Caco-2 (cell line): ENCODE data around the gene DIP2B. TPM values are rescaled to one million over a fixed set of nuclear protein-coding genes. Genes with fewer than 3 reads are reported as not detected.

Source experiments
- BruUV-seq: library from RNA; stranded (reverse); fragments of 400-500 nt; replicated peaks from 2 replicates; lab custom pipeline; 2021; lab: Mats Ljungman, UMichigan
- CTCF ChIA-PET: fragments of 300-600 bp; sonication (Branson Sonifier 250); formaldehyde crosslinking; loops from one replicate; lab custom pipeline; 2022; ENCODE audit warnings: antibody characterized with exemption; lab: Charles Lee
- POLR2A ChIA-PET: fragments of 300-600 bp; sonication (Branson Sonifier 250); formaldehyde crosslinking; loops from one replicate; lab custom pipeline; 2022; ENCODE audit warnings: antibody characterized with exemption; lab: Charles Lee
- DNase-seq, 2 experiments: peaks; one replicate each; pipeline versions ENCODE4 v3.0.0 to v3.0.0-alpha.2; 2020 to 2022
- H3K27me3 ChIP-seq: replicated peaks from 2 replicates; pipeline ENCODE4 v1.6.0; 2011; ENCODE audit warnings: low read length; ENCODE audit not compliant: control insufficient read depth, insufficient read depth
- H3K36me3 ChIP-seq: 2 replicates; pipeline ENCODE4 v1.5.1; 2011; ENCODE audit warnings: low read length; ENCODE audit not compliant: control insufficient read depth, insufficient read depth
- H3K4me1 ChIP-seq: fragments of 250-450 bp; sonication (Bioruptor Pico); 2 replicates; pipeline ENCODE4 v1.5.1; 2020; ENCODE audit warnings: mild to moderate bottlenecking
- H3K4me3 ChIP-seq: 2 replicates; pipeline ENCODE4 v1.5.1; 2011; ENCODE audit warnings: low read depth, mild to moderate bottlenecking, control low read depth, low read length
- H3K9me3 ChIP-seq: fragments of 250-450 bp; sonication (Bioruptor Pico); 2 replicates; pipeline ENCODE4 v1.5.1; 2020; ENCODE audit warnings: mild to moderate bottlenecking, moderate library complexity
- H3K27ac Mint-ChIP-seq: one replicate; pipeline ENCODE4 v1.8.0; 2022; ENCODE audit warnings: mixed read lengths; ENCODE audit not compliant: unreplicated experiment
- H3K27me3 Mint-ChIP-seq: one replicate; pipeline ENCODE4 v1.8.0; 2022; ENCODE audit warnings: mixed read lengths; ENCODE audit not compliant: insufficient read depth, unreplicated experiment
- H3K36me3 Mint-ChIP-seq: one replicate; pipeline ENCODE4 v1.8.0; 2022; ENCODE audit warnings: mild to moderate bottlenecking, mixed read lengths; ENCODE audit not compliant: insufficient read depth, unreplicated experiment
- H3K4me1 Mint-ChIP-seq: one replicate; pipeline ENCODE4 v1.8.0; 2022; ENCODE audit warnings: low read depth, mixed read lengths; ENCODE audit not compliant: unreplicated experiment
- H3K4me3 Mint-ChIP-seq: one replicate; pipeline ENCODE4 v1.8.0; 2022; ENCODE audit warnings: mild to moderate bottlenecking, moderate library complexity, mixed read lengths; ENCODE audit not compliant: unreplicated experiment
- H3K9me3 Mint-ChIP-seq: one replicate; pipeline ENCODE4 v1.8.0; 2022; ENCODE audit warnings: mixed read lengths; ENCODE audit not compliant: unreplicated experiment
- intact Hi-C: fragments of 100-400 bp; cut with micrococcal nuclease; formaldehyde crosslinking; loops from one replicate; pipeline ENCODE4 v1.10.0; 2022; ENCODE audit not compliant: unreplicated experiment
- total RNA-seq: library from RNA; stranded (reverse); gene quantifications from 2 replicates; pipeline ENCODE4 v1.2.3, GENCODE V29; 2022
- TF ChIP-seq, protein P1 (sequence below), 2 experiments: fragments of 200-600 bp in 1 of 2; IDR thresholded peaks; 1 replicate in 1 of 2; 2 replicates in 1 of 2; pipeline versions ENCODE4 v1.5.1 to v1.8.0; 2011 to 2022; ENCODE audit warnings: antibody characterized with exemption in 1 of 2, control low read depth in 1 of 2, inconsistent platforms in 1 of 2, low read depth in 1 of 2, low read length in 1 of 2, mild to moderate bottlenecking in 1 of 2, moderate library complexity in 1 of 2; ENCODE audit not compliant: insufficient read depth in 1 of 2, severe bottlenecking in 1 of 2, unreplicated experiment in 1 of 2

Gene DIP2B
- total RNA-seq, 1 experiment from 2014 or later = 32.7 TPM

DNA sequence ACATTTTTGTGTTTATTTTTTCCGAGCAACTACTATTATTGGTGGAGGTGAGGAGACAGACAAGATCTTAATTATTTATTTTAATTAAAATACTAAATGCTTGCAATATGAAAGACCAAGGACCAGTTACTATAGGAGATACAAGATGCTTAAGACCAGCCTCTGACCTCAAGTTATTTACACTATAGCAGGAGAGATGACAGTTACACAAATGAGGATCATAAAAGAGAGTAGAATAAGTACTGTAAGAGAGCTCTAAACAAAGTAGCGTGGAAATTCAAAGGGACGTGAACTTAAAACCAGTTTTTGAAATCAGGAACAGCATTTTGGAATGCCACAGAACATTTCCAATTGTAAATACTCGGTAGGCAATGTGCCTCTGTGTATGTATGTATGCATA, 131.1 kb downstream of the DIP2B start:
- intact Hi-C loops = loop anchor here (2.0 kb wide), 1 partner anchor 87 kb away; no protein-coding TSS in a partner anchor
- peaks cover 40% of the 10 kb centered on the region for H3K4me1 Mint-ChIP-seq
- H3K9me3 Mint-ChIP-seq = no peaks in the 10 kb centered on the region
- Histone ChIP-seq H3K27me3 (no peaks in the 10 kb centered on the region), H3K4me1 (peaks cover 49% of the 10 kb centered on the region), H3K9me3 (no peaks in the 10 kb centered on the region), H3K36me3 (peaks cover 3% of the 10 kb centered on the region; the same call in 1 of the 2 replicates), H3K4me3 (no peak overlapping the region)
- no TSS peak for BruUV-seq
- peak overlapping the region; percentile 74 for H3K27ac Mint-ChIP-seq
- POLR2A ChIA-PET = no interaction called here
- DNase-seq = no peak
- TF ChIP-seq, protein P1, sequence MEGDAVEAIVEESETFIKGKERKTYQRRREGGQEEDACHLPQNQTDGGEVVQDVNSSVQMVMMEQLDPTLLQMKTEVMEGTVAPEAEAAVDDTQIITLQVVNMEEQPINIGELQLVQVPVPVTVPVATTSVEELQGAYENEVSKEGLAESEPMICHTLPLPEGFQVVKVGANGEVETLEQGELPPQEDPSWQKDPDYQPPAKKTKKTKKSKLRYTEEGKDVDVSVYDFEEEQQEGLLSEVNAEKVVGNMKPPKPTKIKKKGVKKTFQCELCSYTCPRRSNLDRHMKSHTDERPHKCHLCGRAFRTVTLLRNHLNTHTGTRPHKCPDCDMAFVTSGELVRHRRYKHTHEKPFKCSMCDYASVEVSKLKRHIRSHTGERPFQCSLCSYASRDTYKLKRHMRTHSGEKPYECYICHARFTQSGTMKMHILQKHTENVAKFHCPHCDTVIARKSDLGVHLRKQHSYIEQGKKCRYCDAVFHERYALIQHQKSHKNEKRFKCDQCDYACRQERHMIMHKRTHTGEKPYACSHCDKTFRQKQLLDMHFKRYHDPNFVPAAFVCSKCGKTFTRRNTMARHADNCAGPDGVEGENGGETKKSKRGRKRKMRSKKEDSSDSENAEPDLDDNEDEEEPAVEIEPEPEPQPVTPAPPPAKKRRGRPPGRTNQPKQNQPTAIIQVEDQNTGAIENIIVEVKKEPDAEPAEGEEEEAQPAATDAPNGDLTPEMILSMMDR (IDR thresholded peaks at IDR 0.05; ENCODE audit: insufficient read depth in 1 of 2, low read depth in 1 of 2, low read length in 1 of 2, severe bottlenecking in 1 of 2, unreplicated experiment in 1 of 2) = no peak
- H3K36me3 Mint-ChIP-seq = peaks cover 25% of the 10 kb centered on the region
- CTCF ChIA-PET = interaction anchor here (0.6 to 1.6 kb wide), 3 partner anchors 23 to 131 kb away, joined by 3 to 7 read pairs (median 3); partner anchors contain the start of gene DIP2B
- H3K4me3 Mint-ChIP-seq = no peak overlapping the region
- H3K27me3 Mint-ChIP-seq = no peaks in the 10 kb centered on the region

DNA sequence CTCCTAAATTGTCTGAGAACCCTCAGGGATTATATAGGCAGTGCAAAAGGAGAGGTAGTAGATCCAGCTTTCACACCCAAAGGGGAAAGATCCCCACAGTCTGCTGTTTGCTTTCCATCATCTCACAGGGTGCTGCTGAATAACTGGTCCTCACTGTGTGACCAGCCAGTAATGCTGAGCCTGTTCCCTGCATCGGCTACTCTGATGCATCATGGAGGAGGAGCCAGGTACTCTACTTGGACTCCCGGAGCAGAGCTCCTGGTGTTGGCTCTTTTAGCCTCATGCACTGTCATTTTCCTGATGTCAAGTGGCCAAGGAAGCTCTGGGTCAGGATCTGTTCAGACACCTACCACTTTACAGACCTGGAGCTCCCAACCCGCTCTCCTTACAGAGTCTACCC, 131.7 kb downstream of the DIP2B start:
- intact Hi-C loops = no loop called here
- TF ChIP-seq, protein P1 (IDR thresholded peaks at IDR 0.05; ENCODE audit: insufficient read depth in 1 of 2, low read depth in 1 of 2, low read length in 1 of 2, severe bottlenecking in 1 of 2, unreplicated experiment in 1 of 2) = no peak
- no peak overlapping the region for H3K4me3 ChIP-seq
- Mint-ChIP-seq H3K4me3 (no peak overlapping the region), H3K27ac (peak overlapping the region; percentile 74), H3K36me3 (peaks cover 25% of the 10 kb centered on the region), H3K4me1 (peaks cover 46% of the 10 kb centered on the region), H3K9me3 (no peaks in the 10 kb centered on the region), H3K27me3 (no peaks in the 10 kb centered on the region)
- POLR2A ChIA-PET = interaction anchor here (0.7 kb wide), 1 partner anchor 176 kb away, joined by 4 read pairs; no protein-coding TSS in a partner anchor
- BruUV-seq = no TSS peak
- H3K4me1 ChIP-seq = peaks cover 49% of the 10 kb centered on the region
- H3K27me3 ChIP-seq = no peaks in the 10 kb centered on the region
- no peak for DNase-seq
- CTCF ChIA-PET = interaction anchor here (0.6 to 1.4 kb wide), 3 partner anchors 116 to 132 kb away, joined by 3 to 8 read pairs (median 4); partner anchors contain the start of gene DIP2B
- H3K36me3 ChIP-seq = peaks cover 5% of the 10 kb centered on the region
- H3K9me3 ChIP-seq = no peaks in the 10 kb centered on the region

- intact Hi-C loops = loop anchor here (1.0 kb wide), 1 partner anchor 133 kb away; no protein-coding TSS in a partner anchor
- no peaks in the 10 kb centered on the region for H3K27me3 Mint-ChIP-seq
- peaks cover 51% of the 10 kb centered on the region for H3K4me1 ChIP-seq
- no peak overlapping the region for H3K4me3 ChIP-seq
- H3K27ac Mint-ChIP-seq = peak overlapping the region; percentile 74
- peak in 1 of 2 experiments; percentile 37 for DNase-seq
- no peaks in the 10 kb centered on the region for H3K27me3 ChIP-seq
- H3K4me3 Mint-ChIP-seq = no peak overlapping the region
- H3K4me1 Mint-ChIP-seq = peaks cover 57% of the 10 kb centered on the region
- H3K9me3 ChIP-seq = no peaks in the 10 kb centered on the region
- no TSS peak for BruUV-seq
- ChIA-PET CTCF (interaction anchor here (0.6 to 1.6 kb wide), 15 partner anchors 9 to 133 kb away, joined by 3 to 33 read pairs (median 4); partner anchors contain the start of gene DIP2B), POLR2A (interaction anchor here (0.6 kb wide), 1 partner anchor 384 kb away, joined by 4 read pairs; no protein-coding TSS in a partner anchor)
- H3K9me3 Mint-ChIP-seq = no peaks in the 10 kb centered on the region
- peaks cover 7% of the 10 kb centered on the region for H3K36me3 ChIP-seq
- peaks cover 27% of the 10 kb centered on the region for H3K36me3 Mint-ChIP-seq
- TF ChIP-seq, protein P1 (IDR thresholded peaks at IDR 0.05; ENCODE audit: insufficient read depth in 1 of 2, low read depth in 1 of 2, low read length in 1 of 2, severe bottlenecking in 1 of 2, unreplicated experiment in 1 of 2) = peak; percentile 73 to 83
Observed at GRCh38 chr12:50637870-50638481, 133.2 kb downstream of the DIP2B start.
